Stimulated activated naive CD8-positive, alpha-beta T cell treated with anti-CD3 and anti-CD28 coated beads, Interleukin-15, amount 100 ng/mL, for 72 hours (primary cell): ENCODE results near the gene ZNF618.
"Not testable (repeated sequence)": the region's sequence is repeated elsewhere in the genome, so short reads cannot be mapped to it uniquely, and the experiment has no call there.

ENCODE experiments used
- ATAC-seq: fragments of 150-1000 bp; cut with Tn5 transposase; 2 replicates; pipeline ENCODE4 v1.10.0; 2021; ENCODE audit warnings: mild to moderate bottlenecking, moderate library complexity
- DNase-seq, 2 donors: peaks; one replicate each; pipeline ENCODE4 v3.0.0; 2021 to 2022
- H3K27ac Mint-ChIP-seq, 2 donors: one replicate each; pipeline ENCODE4 v1.8.0; 2022; ENCODE audit warnings: mild to moderate bottlenecking in 2 of 2, mixed read lengths in 2 of 2, moderate library complexity in 2 of 2
- H3K27me3 Mint-ChIP-seq: one replicate; pipeline ENCODE4 v1.8.0; 2022; ENCODE audit warnings: mixed read lengths
- H3K4me1 Mint-ChIP-seq: one replicate; pipeline ENCODE4 v1.8.0; 2022; ENCODE audit warnings: mild to moderate bottlenecking, mixed read lengths
- H3K4me3 Mint-ChIP-seq, 2 donors: one replicate each; pipeline ENCODE4 v1.8.0; 2022; ENCODE audit warnings: mild to moderate bottlenecking in 2 of 2, mixed read lengths in 2 of 2, moderate library complexity in 1 of 2
- H3K9me3 Mint-ChIP-seq, 2 donors: one replicate each; pipeline ENCODE4 v1.8.0; 2022; ENCODE audit warnings: mixed read lengths in 2 of 2

The ZNF618 gene

GRCh38 chr9:113989714-113990569 lies 113.8 kb downstream of the ZNF618 start:
- Mint-ChIP-seq H3K4me3 (no peak overlapping the region), H3K4me1 (peaks cover 27% of the 10 kb centered on the region), H3K27ac (peak overlapping the region in 1 of 2 donors; percentile 9), H3K9me3 (no peaks in the 10 kb centered on the region), H3K27me3 (peaks cover 7% of the 10 kb centered on the region)
- ATAC-seq (no peak), DNase-seq (no peak)

GRCh38 chr9:113990570-113990907 lies 114.4 kb downstream of the ZNF618 start:
- DNase-seq: no peak
- no peak for ATAC-seq
- Mint-ChIP-seq H3K4me3 (no peak overlapping the region), H3K4me1 (peaks cover 27% of the 10 kb centered on the region), H3K9me3 (no peaks in the 10 kb centered on the region), H3K27me3 (peaks cover 7% of the 10 kb centered on the region), H3K27ac (peak overlapping the region in 1 of 2 donors; percentile 54)

- Mint-ChIP-seq H3K9me3 (no peaks in the 10 kb centered on the region), H3K4me1 (peaks cover 27% of the 10 kb centered on the region), H3K27me3 (peaks cover 7% of the 10 kb centered on the region), H3K27ac (peak overlapping the region in 1 of 2 donors; percentile 54), H3K4me3 (no peak overlapping the region)
- no peak for ATAC-seq
- no peak for DNase-seq
These were observed 114.9 kb downstream of the ZNF618 start for GRCh38 chr9:113990975-113991471.

- peaks cover 27% of the 10 kb centered on the region for H3K4me1 Mint-ChIP-seq
- H3K9me3 Mint-ChIP-seq: no peaks in the 10 kb centered on the region
- H3K4me3 Mint-ChIP-seq: no peak overlapping the region
- no peak overlapping the region for H3K27ac Mint-ChIP-seq
- ATAC-seq: no peak
- DNase-seq: no peak
- peaks cover 7% of the 10 kb centered on the region for H3K27me3 Mint-ChIP-seq
These were observed 115.6 kb downstream of the ZNF618 start for GRCh38 chr9:113991714-113992113.

GRCh38 chr9:113992276-113992951 lies 116.3 kb downstream of the ZNF618 start:
- DNase-seq: no peak
- peaks cover 7% of the 10 kb centered on the region for H3K27me3 Mint-ChIP-seq

GRCh38 chr9:113992994-113993393 lies 116.9 kb downstream of the ZNF618 start:
- ATAC-seq: peak; percentile 37
- Mint-ChIP-seq H3K9me3 (no peaks in the 10 kb centered on the region), H3K27ac (peak overlapping the region; percentile 68 to 84), H3K4me1 (peaks cover 27% of the 10 kb centered on the region), H3K27me3 (peaks cover 7% of the 10 kb centered on the region), H3K4me3 (peak overlapping the region in 1 of 2 donors; percentile 16)
- no peak for DNase-seq

More at GRCh38 chr9:113992276-113992951, 116.3 kb downstream of the ZNF618 start:
- Mint-ChIP-seq H3K4me1 (peaks cover 27% of the 10 kb centered on the region), H3K9me3 (no peaks in the 10 kb centered on the region), H3K27ac (peak overlapping the region; percentile 52 to 84), H3K4me3 (peak overlapping the region in 1 of 2 donors; percentile 16)
- ATAC-seq: no peak

GRCh38 chr9:113993838-113994540 lies 117.9 kb downstream of the ZNF618 start:
- Mint-ChIP-seq H3K9me3 (no peaks in the 10 kb centered on the region), H3K4me3 (no peak overlapping the region), H3K4me1 (peaks cover 27% of the 10 kb centered on the region), H3K27ac (no peak overlapping the region), H3K27me3 (peaks cover 7% of the 10 kb centered on the region)
- peak in 1 of 2 donors; percentile 19 for DNase-seq
- ATAC-seq: peak; percentile 69

GRCh38 chr9:113995401-113995800 lies 119.3 kb downstream of the ZNF618 start:
- DNase-seq (no peak), ATAC-seq (no peak)
- H3K9me3 Mint-ChIP-seq: no peaks in the 10 kb centered on the region
- peaks cover 27% of the 10 kb centered on the region for H3K4me1 Mint-ChIP-seq
- H3K27ac Mint-ChIP-seq: no peak overlapping the region
- H3K27me3 Mint-ChIP-seq: peaks cover 7% of the 10 kb centered on the region
- no peak overlapping the region for H3K4me3 Mint-ChIP-seq

GRCh38 chr9:113995963-113996362 lies 119.9 kb downstream of the ZNF618 start:
- H3K4me3 Mint-ChIP-seq: no peak overlapping the region

GRCh38 chr9:113996531-113997001 lies 120.5 kb downstream of the ZNF618 start:
- ATAC-seq: no peak
- peaks cover 27% of the 10 kb centered on the region for H3K4me1 Mint-ChIP-seq
- no peak for DNase-seq
- peaks cover 7% of the 10 kb centered on the region for H3K27me3 Mint-ChIP-seq
- no peak overlapping the region for H3K27ac Mint-ChIP-seq
- no peak overlapping the region for H3K4me3 Mint-ChIP-seq
- no peaks in the 10 kb centered on the region for H3K9me3 Mint-ChIP-seq

More at GRCh38 chr9:113995963-113996362, 119.9 kb downstream of the ZNF618 start:
- Mint-ChIP-seq H3K27ac (no peak overlapping the region), H3K9me3 (no peaks in the 10 kb centered on the region), H3K27me3 (peaks cover 7% of the 10 kb centered on the region), H3K4me1 (peaks cover 27% of the 10 kb centered on the region)
- DNase-seq: no peak
- no peak for ATAC-seq

- not testable (repeated sequence) for ATAC-seq, H3K9me3 Mint-ChIP-seq, DNase-seq, H3K4me3 Mint-ChIP-seq, H3K27me3 Mint-ChIP-seq
- H3K27ac Mint-ChIP-seq: peak overlapping the region in 1 of 2 donors; percentile 69
- H3K4me1 Mint-ChIP-seq: peaks cover 23% of the 10 kb centered on the region
These were observed 121.0 kb downstream of the ZNF618 start for GRCh38 chr9:113997064-113997463.

GRCh38 chr9:113997610-113998009 lies 121.5 kb downstream of the ZNF618 start:
- H3K9me3 Mint-ChIP-seq: no peaks in the 10 kb centered on the region
- H3K27me3 Mint-ChIP-seq: peaks cover 7% of the 10 kb centered on the region
- H3K27ac Mint-ChIP-seq: no peak overlapping the region
- ATAC-seq (no peak), DNase-seq (no peak)
- H3K4me1 Mint-ChIP-seq: peaks cover 17% of the 10 kb centered on the region
- H3K4me3 Mint-ChIP-seq: no peak overlapping the region

GRCh38 chr9:113998114-113998513 lies 122.0 kb downstream of the ZNF618 start:
- H3K27ac Mint-ChIP-seq: no peak overlapping the region
- peaks cover 7% of the 10 kb centered on the region for H3K27me3 Mint-ChIP-seq
- no peaks in the 10 kb centered on the region for H3K9me3 Mint-ChIP-seq
- DNase-seq: no peak
- peaks cover 12% of the 10 kb centered on the region for H3K4me1 Mint-ChIP-seq
- H3K4me3 Mint-ChIP-seq: no peak overlapping the region
- ATAC-seq: no peak

- ATAC-seq (peak; percentile 29), DNase-seq (no peak)
- peaks cover 4% of the 10 kb centered on the region for H3K27me3 Mint-ChIP-seq
- no peak overlapping the region for H3K27ac Mint-ChIP-seq
- H3K4me1 Mint-ChIP-seq: peaks cover 7% of the 10 kb centered on the region
- no peaks in the 10 kb centered on the region for H3K9me3 Mint-ChIP-seq
- H3K4me3 Mint-ChIP-seq: no peak overlapping the region
These were observed 122.6 kb downstream of the ZNF618 start for GRCh38 chr9:113998525-113999255.
